ENCODE measurements around the gene KCNA1.

Gene KCNA1

DNA sequence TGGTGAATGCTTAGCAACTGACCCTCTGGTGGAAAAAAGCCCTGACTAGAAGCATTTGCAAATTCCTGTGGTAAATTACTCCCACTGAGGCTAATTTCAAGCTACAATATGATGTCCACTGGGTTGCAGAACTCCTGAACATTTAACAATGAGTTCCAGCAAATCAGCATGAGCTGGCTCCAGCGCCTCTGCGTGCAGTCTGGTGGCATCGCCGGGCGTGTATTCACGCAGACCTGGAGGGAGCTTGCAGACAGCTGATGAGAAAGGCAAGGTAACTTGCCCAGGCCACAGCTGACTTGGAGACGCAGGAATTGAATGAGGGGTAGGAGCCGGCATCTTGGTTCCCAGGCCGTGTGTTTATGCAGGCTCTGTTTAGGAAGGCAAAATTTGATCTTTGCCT lies 45.1 kb upstream of the KCNA1 start:
- H3K4me2 ChIP-seq (ENCODE audit: low read length) = no peak overlapping the region
- TF ChIP-seq, protein P1, sequence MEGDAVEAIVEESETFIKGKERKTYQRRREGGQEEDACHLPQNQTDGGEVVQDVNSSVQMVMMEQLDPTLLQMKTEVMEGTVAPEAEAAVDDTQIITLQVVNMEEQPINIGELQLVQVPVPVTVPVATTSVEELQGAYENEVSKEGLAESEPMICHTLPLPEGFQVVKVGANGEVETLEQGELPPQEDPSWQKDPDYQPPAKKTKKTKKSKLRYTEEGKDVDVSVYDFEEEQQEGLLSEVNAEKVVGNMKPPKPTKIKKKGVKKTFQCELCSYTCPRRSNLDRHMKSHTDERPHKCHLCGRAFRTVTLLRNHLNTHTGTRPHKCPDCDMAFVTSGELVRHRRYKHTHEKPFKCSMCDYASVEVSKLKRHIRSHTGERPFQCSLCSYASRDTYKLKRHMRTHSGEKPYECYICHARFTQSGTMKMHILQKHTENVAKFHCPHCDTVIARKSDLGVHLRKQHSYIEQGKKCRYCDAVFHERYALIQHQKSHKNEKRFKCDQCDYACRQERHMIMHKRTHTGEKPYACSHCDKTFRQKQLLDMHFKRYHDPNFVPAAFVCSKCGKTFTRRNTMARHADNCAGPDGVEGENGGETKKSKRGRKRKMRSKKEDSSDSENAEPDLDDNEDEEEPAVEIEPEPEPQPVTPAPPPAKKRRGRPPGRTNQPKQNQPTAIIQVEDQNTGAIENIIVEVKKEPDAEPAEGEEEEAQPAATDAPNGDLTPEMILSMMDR (IDR thresholded peaks at IDR 0.05; ENCODE audit: low read length) = no peak
- TF ChIP-seq EZH2 (IDR thresholded peaks at IDR 0.05; ENCODE audit: borderline replicate concordance, low read length) = no peak
- no peaks in the 10 kb centered on the region for H3K36me3 ChIP-seq (ENCODE audit: insufficient read depth, low read length)
- peaks cover 7% of the 10 kb centered on the region; the same call in 1 of the 2 replicates for H3K27me3 ChIP-seq (ENCODE audit: insufficient read depth, low read length)
- H3K4me1 ChIP-seq (ENCODE audit: insufficient read depth, low read length, severe bottlenecking) = no peaks in the 10 kb centered on the region
- no peak overlapping the region for H3K27ac ChIP-seq (ENCODE audit: low read depth, low read length, poor library complexity, severe bottlenecking)
- H3K79me2 ChIP-seq (ENCODE audit: insufficient read depth, low read length) = no peaks in the 10 kb centered on the region
- no peak overlapping the region for H2AFZ ChIP-seq (ENCODE audit: low read length)
- H3F3A ChIP-seq (ENCODE audit: insufficient read depth, low read length) = no peaks in the 10 kb centered on the region
- H3K9ac ChIP-seq (ENCODE audit: low read length) = no peak overlapping the region
- H3K4me3 ChIP-seq (ENCODE audit: low read depth, low read length, poor library complexity, severe bottlenecking) = no peak overlapping the region
- no peaks in the 10 kb centered on the region for H3K9me2 ChIP-seq (ENCODE audit: low read depth, low read length)
- no peaks in the 10 kb centered on the region for H4K20me1 ChIP-seq (ENCODE audit: insufficient read depth, low read length)
- no peaks in the 10 kb centered on the region for H3K9me3 ChIP-seq (ENCODE audit: low read length)

DNA sequence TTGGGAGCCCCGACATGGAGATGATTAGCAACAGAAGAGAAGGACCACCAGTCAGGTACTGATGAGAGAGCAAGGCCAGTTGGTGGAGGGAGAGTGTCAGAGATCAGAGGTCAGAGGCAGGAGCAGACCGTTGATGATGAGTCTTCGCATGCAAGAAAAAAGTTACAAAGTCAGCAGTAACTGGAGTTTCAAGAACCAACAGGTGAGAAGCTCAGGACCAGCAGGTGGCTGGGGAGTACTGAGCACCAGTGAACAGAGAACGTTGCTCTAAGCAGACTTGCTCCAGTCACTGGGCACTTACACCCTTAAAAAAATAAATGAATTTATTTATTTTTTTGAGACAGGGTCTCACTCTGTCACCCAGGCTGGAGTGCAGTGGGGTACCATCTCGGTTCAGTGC lies 44.5 kb upstream of the KCNA1 start:
- no peak overlapping the region for H3K27ac ChIP-seq (ENCODE audit: low read depth, low read length, poor library complexity, severe bottlenecking)
- H2AFZ ChIP-seq (ENCODE audit: low read length) = no peak overlapping the region
- H3K4me3 ChIP-seq (ENCODE audit: low read depth, low read length, poor library complexity, severe bottlenecking) = no peak overlapping the region
- H3K4me1 ChIP-seq (ENCODE audit: insufficient read depth, low read length, severe bottlenecking) = no peaks in the 10 kb centered on the region
- H3K9me2 ChIP-seq (ENCODE audit: low read depth, low read length) = no peaks in the 10 kb centered on the region
- no peak overlapping the region for H3K9ac ChIP-seq (ENCODE audit: low read length)
- H3K36me3 ChIP-seq (ENCODE audit: insufficient read depth, low read length) = no peaks in the 10 kb centered on the region
- no peaks in the 10 kb centered on the region for H4K20me1 ChIP-seq (ENCODE audit: insufficient read depth, low read length)
- H3K9me3 ChIP-seq (ENCODE audit: low read length) = no peaks in the 10 kb centered on the region
- H3K27me3 ChIP-seq (ENCODE audit: insufficient read depth, low read length) = peaks cover 7% of the 10 kb centered on the region; the same call in 1 of the 2 replicates
- no peak for TF ChIP-seq EZH2 (IDR thresholded peaks at IDR 0.05; ENCODE audit: borderline replicate concordance, low read length)
- TF ChIP-seq, protein P1 (IDR thresholded peaks at IDR 0.05; ENCODE audit: low read length) = no peak
- H3K79me2 ChIP-seq (ENCODE audit: insufficient read depth, low read length) = no peaks in the 10 kb centered on the region
- no peaks in the 10 kb centered on the region for H3F3A ChIP-seq (ENCODE audit: insufficient read depth, low read length)
- H3K4me2 ChIP-seq (ENCODE audit: low read length) = no peak overlapping the region

DNA sequence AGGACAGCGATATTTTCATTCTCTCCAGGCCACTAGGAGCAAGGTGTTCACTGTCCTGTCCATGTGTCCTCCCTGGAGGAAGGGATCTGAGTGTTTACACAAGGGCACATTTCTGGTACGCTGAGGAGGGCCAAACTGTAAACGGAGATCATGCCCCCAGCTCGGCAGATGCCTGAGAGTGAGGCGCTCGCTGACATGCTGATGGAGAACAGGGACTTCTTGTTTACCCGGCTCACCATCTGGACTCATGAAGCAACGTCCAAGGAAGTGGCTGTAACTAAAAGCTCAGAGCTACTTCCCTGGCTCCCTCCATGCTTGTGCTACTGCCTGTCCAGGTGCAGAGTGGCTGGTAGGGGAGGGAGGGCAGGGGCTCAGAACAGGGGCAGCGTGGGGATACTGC lies 43.4 kb upstream of the KCNA1 start:
- Histone ChIP-seq H3K36me3 (ENCODE audit: insufficient read depth, low read length) (no peaks in the 10 kb centered on the region), H3F3A (ENCODE audit: insufficient read depth, low read length) (no peaks in the 10 kb centered on the region), H3K79me2 (ENCODE audit: insufficient read depth, low read length) (no peaks in the 10 kb centered on the region), H3K4me3 (ENCODE audit: low read depth, low read length, poor library complexity, severe bottlenecking) (no peak overlapping the region), H4K20me1 (ENCODE audit: insufficient read depth, low read length) (no peaks in the 10 kb centered on the region), H3K9me3 (ENCODE audit: low read length) (no peaks in the 10 kb centered on the region), H2AFZ (ENCODE audit: low read length) (no peak overlapping the region), H3K9ac (ENCODE audit: low read length) (no peak overlapping the region), H3K27me3 (ENCODE audit: insufficient read depth, low read length) (no peaks in the 10 kb centered on the region; the same call in 1 of the 2 replicates), H3K27ac (ENCODE audit: low read depth, low read length, poor library complexity, severe bottlenecking) (no peak overlapping the region), H3K4me1 (ENCODE audit: insufficient read depth, low read length, severe bottlenecking) (no peaks in the 10 kb centered on the region), H3K4me2 (ENCODE audit: low read length) (no peak overlapping the region), H3K9me2 (ENCODE audit: low read depth, low read length) (no peaks in the 10 kb centered on the region)
- TF ChIP-seq, protein P1 (IDR thresholded peaks at IDR 0.05; ENCODE audit: low read length) = no peak
- no peak for TF ChIP-seq EZH2 (IDR thresholded peaks at IDR 0.05; ENCODE audit: borderline replicate concordance, low read length)

All from OCI-LY1 (cell line).